Activated T-cell treated with anti-CD3 and anti-CD28 coated beads for 4 hours (primary cell): Measurements from ENCODE around the gene TEAD3.
"Not testable (repeated sequence)": the region's sequence is repeated elsewhere in the genome, so short reads cannot be mapped to it uniquely, and the experiment has no call there.

Experiments
- DNase-seq: peaks from one replicate; pipeline ENCODE4 v3.0.0-alpha.2; 2020

Gene TEAD3

GRCh38 chr6:35445691-35446090, 51.2 kb downstream of the TEAD3 start:
- DNase-seq, result no peak

GRCh38 chr6:35443341-35444030, 53.4 kb downstream of the TEAD3 start:
- DNase-seq, result no peak

- DNase-seq, result no peak
These were observed 54.2 kb downstream of the TEAD3 start for GRCh38 chr6:35442693-35443092.

GRCh38 chr6:35441642-35442041, 55.2 kb downstream of the TEAD3 start:
- DNase-seq, result no peak

- DNase-seq, result no peak
These were observed 55.7 kb downstream of the TEAD3 start for GRCh38 chr6:35441205-35441604.

GRCh38 chr6:35439308-35439707, 57.6 kb downstream of the TEAD3 start:
- no peak for DNase-seq

- not testable (repeated sequence) for DNase-seq
These were observed 58.4 kb downstream of the TEAD3 start for GRCh38 chr6:35438378-35439065.

GRCh38 chr6:35436071-35436857, 60.6 kb downstream of the TEAD3 start:
- no peak for DNase-seq

- no peak for DNase-seq
These were observed 61.6 kb downstream of the TEAD3 start for GRCh38 chr6:35435074-35435837.

GRCh38 chr6:35432702-35433101, 64.2 kb downstream of the TEAD3 start:
- DNase-seq, result not testable (repeated sequence)

- no peak for DNase-seq
These were observed 64.6 kb downstream of the TEAD3 start for GRCh38 chr6:35432291-35432690.

GRCh38 chr6:35429463-35429862, 67.4 kb downstream of the TEAD3 start:
- DNase-seq, result no peak

- no peak for DNase-seq
These were observed 68.3 kb downstream of the TEAD3 start for GRCh38 chr6:35428421-35429149.

- DNase-seq, result no peak
These were observed 69.0 kb downstream of the TEAD3 start for GRCh38 chr6:35427851-35428321.

- no peak for DNase-seq
These were observed 69.4 kb downstream of the TEAD3 start for GRCh38 chr6:35427435-35427834.

- DNase-seq, result no peak
These were observed 70.8 kb downstream of the TEAD3 start for GRCh38 chr6:35426074-35426473.

- no peak for DNase-seq
These were observed 71.6 kb downstream of the TEAD3 start for GRCh38 chr6:35425284-35425683.
